ENCODE data around the gene ABHD12.
"Not testable (repeated sequence)": the region's sequence is repeated elsewhere in the genome, so short reads cannot be mapped to it uniquely, and the experiment has no call there.

ABHD12 gene

DNA sequence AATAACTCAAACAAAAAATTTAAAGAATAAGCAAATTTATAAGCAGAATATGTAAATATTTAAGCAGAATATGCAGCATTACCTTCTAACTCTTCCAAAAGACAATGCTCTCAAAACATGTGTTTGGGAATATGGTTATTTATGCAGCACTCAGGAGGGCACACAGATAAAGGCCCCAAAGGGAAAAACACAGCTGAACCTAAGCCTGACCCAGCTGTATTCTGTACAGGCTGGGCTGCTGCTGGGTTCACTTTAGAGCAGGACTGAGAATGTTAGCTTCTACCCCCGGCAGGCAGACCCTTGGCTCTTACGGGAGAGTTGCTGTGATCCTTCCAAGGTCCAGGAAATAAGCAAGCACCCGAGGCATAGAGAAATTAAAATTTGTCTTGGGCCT lies 37.3 kb downstream of the ABHD12 start:
- DNase-seq, result no peak

- no peak for DNase-seq
These were observed 37.9 kb downstream of the ABHD12 start for GRCh38 chr20:25352746-25353145.

- no peak for DNase-seq
These were observed 39.6 kb downstream of the ABHD12 start for GRCh38 chr20:25351024-25351360.

DNA sequence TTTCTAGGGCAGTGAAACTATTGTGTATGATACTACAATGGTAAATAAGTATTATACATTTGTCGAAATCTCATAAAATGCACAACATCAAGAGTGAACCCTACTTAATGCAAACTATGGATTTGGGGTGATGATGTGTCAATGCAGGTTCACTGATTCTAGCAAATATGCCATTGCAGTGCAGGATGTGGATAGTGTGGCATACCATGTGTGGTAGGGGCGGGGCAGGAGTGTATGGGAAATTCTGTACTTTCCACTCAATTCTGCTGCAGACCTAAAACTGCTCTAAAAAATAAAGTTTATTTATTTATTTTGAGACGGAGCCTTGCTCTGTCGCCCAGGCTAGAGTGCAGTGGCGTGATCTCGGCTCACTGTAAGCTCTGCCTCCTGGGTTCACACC lies 44.3 kb downstream of the ABHD12 start:
- no peak for DNase-seq

DNA sequence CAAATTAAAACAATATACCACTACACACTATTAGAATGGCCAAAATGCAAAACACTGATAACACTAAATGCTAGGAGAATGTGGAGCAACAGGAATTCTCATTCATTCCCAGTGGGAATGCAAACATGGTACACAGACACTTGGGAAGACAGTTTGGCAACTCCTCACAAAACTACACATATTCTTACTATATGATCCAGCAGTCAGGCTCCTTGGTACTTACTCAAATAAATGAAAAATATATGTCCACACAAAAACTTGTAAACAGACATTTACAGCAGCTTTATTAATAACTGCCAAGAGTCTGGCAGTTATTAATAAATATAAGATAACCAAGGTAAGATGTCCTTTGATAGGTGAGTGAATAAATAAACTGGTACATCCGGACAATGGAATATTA lies 44.9 kb downstream of the ABHD12 start:
- no peak for DNase-seq

- no peak for DNase-seq
These were observed 46.0 kb downstream of the ABHD12 start for GRCh38 chr20:25344634-25345033.

DNA sequence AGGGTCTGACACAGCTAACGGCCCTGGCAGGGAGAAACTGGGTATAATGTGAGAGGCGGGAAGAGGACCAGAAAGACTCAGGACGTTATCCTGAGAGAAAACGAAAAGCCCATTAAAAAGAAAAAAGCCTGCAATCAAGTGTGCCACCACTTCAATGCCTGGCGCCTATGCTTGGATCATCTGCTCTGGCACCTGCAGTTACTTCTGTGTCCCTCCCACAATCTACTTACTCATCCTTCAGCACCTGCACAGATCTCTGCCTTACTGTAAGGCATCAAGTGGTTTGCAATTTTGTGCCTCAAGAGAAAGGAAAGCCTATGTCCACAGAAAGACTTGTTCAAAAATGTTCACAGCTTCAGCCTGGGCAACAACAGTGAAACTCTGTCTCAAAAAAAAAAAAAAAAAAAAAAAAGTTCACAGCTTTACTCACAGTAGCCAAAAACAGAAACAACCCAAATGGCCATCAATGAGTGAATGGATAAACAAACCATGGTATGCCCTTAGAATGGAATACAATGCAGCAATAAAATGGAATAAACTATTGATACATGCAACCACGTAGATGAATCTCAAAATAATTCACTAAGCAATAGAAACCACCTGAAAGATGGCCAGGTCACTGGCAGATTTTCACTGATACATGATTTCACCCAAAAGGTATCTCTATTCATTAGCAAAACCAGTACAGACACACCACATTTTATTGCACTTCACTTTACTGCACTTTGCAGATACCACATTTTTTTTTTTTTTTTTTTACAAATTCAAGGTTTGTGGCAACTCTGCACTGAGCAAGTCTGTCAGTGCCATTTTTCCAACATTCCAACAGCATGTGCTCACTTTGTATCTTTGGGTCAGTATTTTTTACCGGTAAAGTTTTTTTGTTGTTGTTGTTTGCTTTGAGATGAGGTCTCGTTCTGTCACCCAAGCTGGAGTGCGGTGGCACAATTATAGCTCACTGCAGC lies 48.6 kb downstream of the ABHD12 start:
- no peak for DNase-seq

DNA sequence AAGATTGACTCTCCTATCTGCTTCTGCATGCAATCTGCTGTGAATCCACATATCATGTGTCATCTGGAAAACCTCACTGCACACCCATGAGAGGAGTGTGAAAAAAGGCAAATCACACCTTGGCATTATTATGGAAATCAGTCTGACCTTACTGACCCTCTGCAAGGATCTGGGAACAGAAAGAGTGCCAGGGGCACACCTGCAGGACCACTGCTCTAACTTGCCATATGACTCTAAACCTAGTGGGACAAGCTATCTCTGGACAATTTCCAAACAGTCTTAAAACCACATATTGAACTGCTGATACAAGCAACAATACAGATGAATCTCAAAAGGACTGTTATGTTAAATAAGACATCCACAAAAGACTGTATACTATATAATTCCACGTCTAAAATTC lies 50.3 kb downstream of the ABHD12 start:
- no peak for DNase-seq

DNA sequence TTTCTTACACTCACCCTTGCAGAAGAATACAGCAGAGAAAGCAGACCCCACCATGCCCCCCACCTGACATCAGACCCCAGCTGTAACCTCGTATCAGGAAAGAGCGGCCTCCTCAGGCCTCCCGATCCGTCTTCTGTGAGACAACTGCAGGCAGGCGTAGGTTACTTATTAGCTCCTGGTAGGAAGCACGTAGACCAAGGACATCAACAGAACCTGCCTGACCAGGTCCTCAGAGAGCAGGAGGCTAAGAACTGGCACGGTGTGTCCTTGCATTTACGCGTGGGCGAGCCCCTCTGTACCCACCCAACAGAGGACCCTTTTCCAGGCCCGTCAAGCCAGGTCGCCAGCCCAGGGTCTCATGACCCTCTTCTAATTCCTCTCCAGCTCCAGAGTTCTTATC lies 51.0 kb downstream of the ABHD12 start:
- no peak for DNase-seq

- DNase-seq, result no peak
These were observed 52.3 kb downstream of the ABHD12 start for GRCh38 chr20:25338112-25339023.

GRCh38 chr20:25336561-25337422 lies 53.8 kb downstream of the ABHD12 start:
- no peak for DNase-seq

- not testable (repeated sequence) for DNase-seq
These were observed 55.7 kb downstream of the ABHD12 start for GRCh38 chr20:25334972-25335371.

- no peak for DNase-seq
These were observed 61.6 kb downstream of the ABHD12 start for GRCh38 chr20:25328954-25329498.

DNA sequence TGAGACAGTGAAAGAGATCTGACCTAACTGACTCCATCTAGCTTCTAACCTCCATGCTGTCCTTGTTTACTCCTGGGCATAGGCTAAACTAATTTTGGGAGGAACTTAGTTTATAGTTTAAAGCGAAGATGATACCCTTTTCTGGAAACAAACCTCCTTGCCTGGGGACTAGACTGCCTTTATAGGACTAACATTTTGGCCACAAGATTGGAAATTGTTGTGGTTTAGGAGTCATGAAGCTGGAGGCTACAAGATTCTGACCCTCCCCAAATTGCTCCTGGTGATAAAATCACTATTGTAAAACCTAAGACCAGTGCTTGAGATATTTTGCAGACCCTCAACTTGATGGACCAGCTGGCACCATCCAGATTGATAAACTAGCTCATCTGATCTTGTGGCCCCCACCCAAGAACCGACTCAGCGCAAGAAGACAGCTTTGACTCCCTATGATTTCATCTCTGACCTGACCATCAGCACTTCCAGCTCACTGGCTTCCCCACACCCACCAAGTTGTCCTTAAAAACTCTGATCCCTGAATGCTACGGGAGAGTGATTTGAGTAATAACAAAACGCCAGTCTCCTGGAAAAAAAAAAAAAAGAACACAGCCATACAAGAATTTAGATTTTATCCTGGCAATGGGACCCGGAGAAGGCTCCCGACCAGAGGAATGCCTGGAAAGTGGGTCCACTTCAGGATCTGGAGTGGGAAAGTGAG lies 63.0 kb downstream of the ABHD12 start:
- DNase-seq, result no peak

DNA sequence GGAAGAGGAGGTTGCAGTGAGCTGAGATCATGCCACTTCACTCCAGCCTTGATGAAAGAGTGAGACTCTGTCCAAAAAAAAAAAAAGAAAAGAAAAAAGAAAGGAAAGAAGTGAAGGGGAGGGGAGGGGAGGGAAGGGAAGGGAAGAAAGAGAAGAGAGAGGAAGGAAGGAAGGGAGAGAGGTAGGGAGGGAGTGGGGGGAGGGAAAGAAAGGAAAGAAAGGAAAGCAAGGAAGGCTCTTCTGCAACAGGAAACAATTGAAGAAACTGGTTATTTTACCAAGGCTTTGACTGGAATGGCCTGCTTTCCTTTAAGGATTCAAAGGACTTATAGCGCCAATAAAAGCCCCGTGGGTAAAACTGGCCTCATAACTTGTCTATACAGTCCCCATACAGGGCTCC lies 64.6 kb downstream of the ABHD12 start:
- DNase-seq, result no peak

GRCh38 chr20:25325073-25325472 lies 65.6 kb downstream of the ABHD12 start:
- DNase-seq, result no peak

- no peak for DNase-seq
These were observed 66.2 kb downstream of the ABHD12 start for GRCh38 chr20:25324412-25324811.

DNA sequence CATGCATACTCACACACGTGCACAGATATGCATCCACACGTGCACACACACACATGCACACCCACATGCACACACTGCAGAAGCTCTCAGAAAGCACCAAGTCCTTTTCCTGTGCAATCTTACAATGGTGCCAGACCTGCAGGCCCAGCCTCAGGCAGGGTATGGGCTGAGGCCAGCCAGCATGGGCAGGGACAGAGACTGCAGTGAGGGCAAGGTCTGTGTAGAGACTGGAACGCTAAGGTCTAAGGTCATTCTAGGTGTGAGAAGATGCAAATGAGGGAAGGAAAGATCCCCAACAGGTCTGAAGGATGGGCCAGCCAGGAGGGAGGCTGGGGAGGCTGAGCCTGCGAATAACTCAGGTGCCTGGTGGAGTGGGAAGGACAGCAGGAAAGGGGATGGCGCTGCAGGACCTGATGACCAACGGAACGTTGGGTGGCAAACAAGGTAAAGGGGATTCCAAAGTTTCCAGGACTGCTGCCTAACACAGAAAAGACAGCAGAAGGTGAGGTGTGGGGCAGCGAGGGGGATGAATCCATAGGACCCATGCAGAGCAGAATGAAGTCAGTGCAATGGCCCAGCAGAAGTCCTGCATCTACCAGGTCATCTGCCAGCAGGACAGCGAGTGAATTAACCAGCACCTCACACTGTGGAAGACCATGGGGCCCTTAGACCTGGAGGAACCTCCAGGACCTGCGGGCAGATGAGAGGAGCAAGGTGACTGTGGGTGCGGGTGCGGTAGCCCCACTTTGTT lies 67.0 kb downstream of the ABHD12 start:
- peak; percentile 43 for DNase-seq

DNA sequence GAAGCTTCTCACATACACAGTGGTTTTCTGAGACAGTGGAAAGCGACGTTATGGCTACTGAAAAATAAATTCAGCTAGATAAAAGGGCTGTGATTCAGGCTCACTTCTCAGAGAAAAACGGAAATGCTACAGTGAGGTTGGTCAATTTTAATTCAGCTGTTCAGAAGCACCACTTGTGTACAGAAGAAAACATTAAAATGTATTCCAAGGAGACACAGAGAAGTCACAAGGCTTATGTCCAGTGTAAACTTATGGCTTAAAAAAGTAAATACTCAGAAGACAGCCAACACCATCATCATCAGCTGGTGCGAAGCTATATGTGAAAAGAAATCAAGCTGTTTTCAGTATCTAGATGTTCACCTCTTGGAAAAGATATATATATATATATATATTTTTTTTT lies 68.6 kb downstream of the ABHD12 start:
- no peak for DNase-seq

DNA sequence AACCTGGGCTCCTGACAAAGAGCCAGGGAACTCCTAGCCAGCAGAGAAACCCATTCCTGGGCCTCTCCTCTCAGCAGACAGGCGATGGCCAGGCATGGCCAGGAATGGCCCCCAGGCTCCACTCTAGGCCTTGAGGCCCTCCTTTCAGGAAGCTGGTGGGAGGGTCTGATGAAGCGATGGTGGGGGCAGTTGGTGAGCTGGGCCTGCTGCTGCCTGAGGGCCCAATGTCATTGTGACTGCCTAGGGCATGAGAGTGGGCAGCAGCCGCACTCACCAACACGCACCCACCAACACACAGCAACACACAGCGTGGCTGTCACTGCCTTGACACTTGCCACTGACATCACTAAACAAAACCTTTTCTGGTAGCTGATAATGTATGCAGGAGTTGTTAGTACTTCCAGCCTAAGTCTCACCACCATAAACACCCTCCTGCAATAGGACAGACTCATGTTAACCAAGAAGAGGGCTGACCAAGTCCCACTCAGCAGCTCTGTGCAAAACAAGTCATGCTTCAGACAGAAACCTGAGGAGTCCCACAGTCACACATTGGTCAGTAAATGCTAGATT lies 69.3 kb downstream of the ABHD12 start:
- DNase-seq, result peak; percentile 49

Measured in activated CD8-positive, alpha-beta memory T cell treated with anti-CD3 and anti-CD28 coated beads for 24 hours (primary cell).